Globus pallidus (tissue), 1 donor: ENCODE data around the gene ZNF469.

Source experiments
- DNase-seq: peaks from one replicate; pipeline ENCODE4 v3.0.0-alpha.2; 2015; ENCODE audit warnings: low spot score

ZNF469 gene

DNA sequence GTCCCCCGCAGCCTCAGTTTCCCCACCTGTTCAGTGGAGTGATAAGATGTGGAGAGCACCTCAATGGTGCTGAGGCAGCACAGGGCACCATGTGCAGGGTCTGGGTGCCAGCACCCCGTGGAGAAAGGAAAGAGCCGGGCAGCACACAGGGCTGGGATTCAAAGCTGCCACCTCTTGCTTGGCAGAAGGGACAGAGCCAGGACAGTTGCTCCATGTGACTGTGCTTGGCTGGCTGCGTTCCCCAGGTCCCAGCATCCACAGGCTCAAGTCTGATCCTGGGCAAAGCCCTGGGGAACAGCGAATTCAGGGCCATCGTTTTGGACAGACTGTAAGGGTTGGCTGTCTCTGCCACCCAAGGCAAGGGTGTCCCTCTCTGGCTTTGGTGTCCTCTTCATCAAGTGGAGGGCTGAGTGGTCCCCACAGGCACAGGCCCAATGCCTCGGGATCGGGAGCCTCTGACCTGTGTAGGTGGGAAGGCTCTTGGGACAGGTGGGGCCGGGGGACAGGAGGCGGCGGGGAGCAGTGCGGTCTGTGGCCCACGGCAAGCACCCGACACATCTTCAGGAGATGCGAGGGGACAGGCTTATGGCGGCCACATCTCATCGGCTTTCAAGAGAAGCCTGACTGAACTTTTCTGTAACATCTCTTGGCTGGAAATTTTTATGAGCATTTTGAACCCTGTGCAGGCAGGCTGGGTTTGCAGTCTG lies 8.5 kb downstream of the ZNF469 start:
- no peak for DNase-seq

GRCh38 chr16:88392111-88392510 lies 9.4 kb downstream of the ZNF469 start:
- DNase-seq, result no peak

- DNase-seq, result no peak
Measured at GRCh38 chr16:88392616-88393015, 9.9 kb downstream of the ZNF469 start.

DNA sequence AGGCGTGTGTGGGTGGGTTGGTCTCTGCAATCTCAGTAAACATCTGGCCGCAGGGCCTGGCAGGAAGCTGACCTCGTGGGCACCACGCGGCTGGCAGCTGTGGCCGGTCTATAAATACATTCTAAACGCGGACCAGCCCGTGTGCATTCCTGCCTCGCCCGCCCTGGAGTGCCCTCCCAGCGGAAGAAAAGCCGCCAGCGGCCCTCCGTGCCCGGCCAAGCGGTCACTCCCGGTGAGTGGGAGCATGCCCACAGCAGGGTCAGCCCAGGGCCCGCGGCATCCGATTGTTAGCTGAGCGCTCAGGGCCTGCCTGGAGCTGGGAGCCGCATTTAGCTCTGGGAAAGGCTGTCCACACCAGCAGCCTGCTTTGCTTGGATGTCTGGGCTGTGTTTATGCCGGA lies 10.3 kb downstream of the ZNF469 start:
- DNase-seq, result peak; percentile 38

GRCh38 chr16:88393571-88393970 lies 10.8 kb downstream of the ZNF469 start:
- DNase-seq, result no peak

DNA sequence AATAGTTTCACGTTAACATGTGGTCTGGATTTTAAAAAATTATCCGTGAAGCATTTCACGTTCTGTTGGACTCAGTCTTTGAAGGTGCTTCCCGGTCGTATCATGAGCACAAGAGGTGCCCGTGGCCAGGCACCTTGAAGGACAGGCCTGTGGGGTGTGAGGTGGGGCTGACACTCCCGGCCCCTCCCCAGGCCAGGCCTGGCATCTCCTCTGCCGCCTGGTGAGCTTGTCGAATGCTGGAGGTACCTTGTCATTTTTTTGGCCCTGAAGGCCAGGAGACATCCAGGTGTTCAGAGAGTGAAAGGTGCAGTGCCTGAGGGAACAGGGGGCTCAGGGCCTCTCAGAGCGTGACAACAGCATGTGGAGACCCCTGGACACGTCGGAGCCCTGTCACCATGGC lies 11.7 kb downstream of the ZNF469 start:
- DNase-seq, result no peak

DNA sequence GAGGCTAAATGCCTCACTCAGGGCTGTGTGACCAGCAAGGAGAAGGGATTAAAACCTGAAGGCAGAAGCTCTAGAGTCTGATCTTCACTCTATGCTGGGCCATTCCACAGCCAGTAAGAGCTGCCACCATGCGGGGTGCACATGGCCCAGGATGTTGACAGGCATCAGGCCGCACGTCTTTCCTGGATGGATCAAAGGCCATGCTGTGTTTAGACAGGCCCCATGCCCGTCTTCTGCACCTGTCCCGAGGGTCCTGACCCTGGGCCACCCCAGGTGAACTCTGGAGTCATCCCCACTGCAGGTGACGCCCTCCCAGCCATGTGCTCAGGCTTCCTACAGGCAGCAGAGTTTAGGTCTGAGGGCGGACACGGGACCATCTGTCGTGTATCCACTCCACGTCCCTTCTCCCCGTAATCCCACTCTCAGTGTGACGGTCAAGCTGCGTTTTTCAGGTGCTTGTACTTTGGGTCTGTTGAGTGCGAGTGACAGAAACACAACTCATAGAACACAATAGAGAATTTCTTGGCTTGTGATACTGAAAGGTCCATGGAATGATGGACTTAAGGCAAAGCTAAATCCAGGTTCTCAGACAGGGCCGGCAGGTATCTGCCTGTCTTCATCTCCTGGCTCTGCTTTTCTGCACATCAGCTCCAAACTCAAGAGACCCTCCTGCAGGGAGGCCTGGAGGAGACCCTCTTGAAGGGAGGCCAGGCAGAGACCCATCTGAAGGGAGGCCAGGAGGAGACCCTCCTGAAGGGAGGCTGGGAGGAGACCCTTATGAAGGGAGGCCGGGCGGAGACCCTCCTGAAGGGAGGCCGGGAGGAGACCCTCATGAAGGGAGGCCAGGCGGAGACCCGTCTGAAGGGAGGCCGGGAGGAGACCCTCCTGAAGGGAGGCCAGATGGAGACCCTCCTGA lies 13.2 kb downstream of the ZNF469 start:
- no peak for DNase-seq

DNA sequence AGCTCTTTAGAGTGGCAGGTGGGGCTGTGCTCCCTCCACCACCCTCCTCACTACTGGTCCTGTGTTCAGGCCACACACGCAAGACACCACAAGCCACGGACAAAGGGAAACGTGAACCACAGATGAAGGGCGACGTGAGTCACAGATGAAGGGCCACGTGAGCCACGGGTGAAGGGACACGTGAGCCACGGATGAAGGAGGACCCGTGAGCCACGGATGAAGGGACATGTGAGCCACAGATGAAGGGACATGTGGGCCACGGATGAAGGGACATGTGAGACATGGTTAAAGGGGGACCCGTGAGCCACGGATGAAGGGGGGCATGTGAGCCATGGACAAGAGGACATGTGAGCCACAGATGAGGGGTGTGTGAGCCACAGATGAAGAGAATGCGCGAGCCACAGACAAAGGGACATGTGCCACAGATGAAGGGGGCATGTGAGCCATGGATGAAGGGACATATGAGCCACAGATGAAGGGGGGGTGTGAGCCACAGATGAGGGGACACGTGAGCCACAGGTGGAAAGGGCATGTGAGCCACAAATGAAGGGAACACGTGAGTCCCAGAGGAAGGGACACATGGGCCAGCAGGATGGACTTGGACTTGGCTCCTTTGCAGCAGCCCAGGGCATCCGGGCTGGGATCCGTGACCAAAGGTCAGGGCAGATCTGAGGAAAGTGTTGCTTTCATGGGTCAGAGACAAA lies 15.6 kb downstream of the ZNF469 start:
- DNase-seq, result no peak

- no peak for DNase-seq
Measured at GRCh38 chr16:88398874-88399178, 16.1 kb downstream of the ZNF469 start.

DNA sequence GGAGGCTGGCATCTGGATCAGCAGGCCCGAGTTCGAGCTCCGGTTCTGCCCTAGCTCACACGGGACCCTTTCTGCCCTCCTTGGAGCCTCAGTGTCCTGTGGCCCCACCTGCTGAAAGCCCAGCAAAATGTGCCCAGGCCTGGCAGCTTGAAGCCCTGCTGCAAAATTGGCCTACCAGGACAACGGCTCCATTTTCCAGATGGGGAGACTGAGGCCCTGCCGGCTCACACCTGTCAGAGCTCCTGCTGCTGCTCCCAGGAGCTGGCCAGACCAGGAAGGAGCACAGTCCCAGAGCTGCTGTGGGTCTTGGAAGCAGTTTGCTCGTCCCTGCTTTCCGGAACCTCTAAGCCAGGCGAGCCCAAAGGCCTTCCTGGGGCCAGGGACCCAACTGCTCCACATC lies 17.4 kb downstream of the ZNF469 start:
- no peak for DNase-seq

DNA sequence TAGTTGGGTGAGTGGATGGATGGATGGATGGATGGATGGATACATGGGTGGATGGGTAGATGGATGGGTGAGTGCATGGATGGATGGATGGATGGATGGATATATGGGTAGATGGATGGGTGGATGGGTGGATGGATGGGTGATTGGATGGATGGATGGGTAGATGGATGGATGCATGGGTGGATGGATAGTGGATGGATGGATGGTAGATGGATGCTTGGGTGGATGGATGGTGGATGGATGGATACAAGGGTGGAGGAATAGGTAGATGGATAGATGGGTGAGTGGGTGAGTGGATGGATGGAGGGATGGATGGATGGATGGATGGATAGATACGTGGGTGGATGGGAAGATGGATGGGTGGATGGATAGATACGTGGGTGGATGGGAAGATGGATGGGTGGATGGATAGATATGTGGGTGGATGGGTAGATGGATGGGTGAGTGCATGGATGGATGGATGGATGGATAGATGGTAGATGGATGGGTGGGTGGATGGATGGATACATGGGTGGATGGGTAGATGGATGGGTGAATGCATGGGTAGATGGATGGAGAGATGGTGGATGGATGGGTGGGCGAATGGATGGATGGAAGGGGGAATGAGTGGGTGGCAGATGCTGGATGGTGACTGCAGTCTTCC lies 19.0 kb downstream of the ZNF469 start:
- DNase-seq, result no peak

GRCh38 chr16:88402551-88403240 lies 19.9 kb downstream of the ZNF469 start:
- DNase-seq, result no peak

DNA sequence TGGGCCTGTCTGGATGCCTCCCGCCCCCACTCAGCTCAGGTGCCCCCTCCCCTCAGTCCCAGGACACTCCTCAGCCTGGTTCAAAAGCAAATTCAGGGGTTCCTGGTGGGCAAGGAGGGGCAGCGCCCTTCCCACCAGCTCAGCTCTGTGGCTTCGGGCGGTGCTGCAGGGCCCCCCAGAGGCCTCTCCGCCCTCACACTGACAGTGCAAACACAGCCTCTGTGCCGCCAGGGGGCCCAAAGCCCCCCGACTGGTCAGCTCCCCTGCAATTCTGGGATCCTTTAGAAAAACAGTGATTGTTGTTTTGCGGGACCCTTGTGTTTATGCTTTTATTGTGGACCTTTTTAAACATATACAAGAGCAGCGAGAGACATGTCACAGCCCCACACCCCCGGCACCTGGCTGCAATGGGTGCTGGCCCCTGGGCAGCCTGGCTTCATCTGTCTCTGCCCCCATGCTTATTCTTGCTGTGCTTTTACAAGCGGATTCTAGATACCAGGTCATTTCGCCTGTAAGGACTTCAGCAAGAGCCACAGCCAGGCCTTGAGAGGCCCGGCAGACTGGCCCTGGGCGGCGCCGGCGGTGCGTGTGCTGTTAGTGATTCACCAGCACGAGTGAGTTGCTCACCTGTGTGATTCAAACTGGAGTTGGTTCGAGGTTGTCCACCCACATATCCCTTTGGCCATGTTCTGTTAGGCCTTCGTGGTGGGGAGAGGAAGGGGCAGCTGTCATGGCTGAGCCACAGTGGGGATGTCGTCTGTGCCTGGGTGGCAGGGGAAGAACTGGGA lies 21.2 kb downstream of the ZNF469 start:
- DNase-seq, result no peak

DNA sequence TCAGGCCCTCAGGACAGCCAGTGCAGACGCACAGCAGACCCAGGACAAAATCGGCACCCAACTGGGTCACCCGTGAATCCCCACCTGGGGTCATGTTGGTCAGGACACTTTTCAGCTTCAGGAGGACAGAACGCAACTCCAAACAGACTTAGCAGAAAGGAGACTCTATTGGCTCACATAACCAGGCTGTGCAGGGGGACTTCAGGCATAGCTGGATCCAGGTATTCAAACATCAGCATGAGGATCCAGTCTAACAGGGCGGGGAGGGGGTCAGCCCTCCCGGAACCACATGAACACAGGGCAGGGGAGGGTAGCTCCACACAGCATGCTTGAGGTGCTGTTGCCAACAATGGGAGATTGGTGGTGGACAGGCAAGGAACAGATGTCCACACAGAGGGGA lies 22.0 kb downstream of the ZNF469 start:
- no peak for DNase-seq

GRCh38 chr16:88405216-88406060 lies 22.7 kb downstream of the ZNF469 start:
- no peak for DNase-seq

GRCh38 chr16:88406096-88407041 lies 23.6 kb downstream of the ZNF469 start:
- no peak for DNase-seq

- no peak for DNase-seq
Measured at GRCh38 chr16:88407042-88407420, 24.3 kb downstream of the ZNF469 start.

DNA sequence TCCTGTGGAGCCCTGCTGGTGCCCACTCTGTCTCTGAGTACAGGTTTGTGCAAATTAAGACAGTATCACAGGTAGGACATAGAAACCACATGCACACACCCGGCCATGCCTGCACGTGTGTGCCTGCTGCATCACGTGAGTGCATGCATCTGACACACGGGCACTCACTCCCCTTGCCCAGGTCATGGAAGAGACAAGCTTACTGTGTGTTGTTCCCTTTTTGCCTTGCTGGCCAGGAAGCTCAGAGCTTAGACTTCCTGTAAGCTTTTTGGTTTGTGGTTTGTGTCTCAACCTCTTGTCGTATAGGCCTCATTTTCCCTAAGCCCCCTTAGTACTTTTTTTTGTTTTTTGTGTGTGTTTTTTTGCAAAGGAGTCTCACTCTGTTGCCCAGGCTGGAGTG lies 25.0 kb downstream of the ZNF469 start:
- DNase-seq, result no peak

DNA sequence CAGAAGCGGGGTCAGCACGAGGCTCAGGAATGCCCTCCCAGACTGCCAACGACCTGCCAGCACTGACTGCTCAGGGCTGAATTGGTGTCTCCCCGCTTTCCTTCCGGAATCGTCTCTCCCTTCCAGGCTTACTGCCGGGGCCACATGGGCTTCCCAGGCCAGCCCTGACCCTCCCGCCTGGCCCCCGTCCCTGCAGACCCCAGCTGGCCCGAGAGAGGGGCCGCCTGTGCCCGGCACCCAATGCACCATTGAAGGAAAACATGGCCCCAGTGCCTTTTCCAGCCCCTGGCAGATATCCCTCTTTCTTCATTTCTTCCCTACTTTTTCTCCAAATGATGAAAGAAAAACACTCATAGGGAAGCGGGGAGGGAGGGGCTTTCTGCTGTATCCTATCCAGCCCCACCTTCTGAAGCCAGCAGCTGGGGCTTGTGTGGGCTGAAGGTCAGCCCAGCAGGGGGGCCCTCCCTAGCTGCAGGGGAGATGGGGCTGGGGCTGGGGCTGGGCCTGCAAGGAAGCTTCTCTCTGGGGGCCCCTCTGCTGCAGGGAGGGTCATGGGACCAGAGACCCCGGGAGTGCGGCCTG lies 25.9 kb downstream of the ZNF469 start:
- DNase-seq, result no peak
